ENCODE measurements around the gene KCNMA1.

The KCNMA1 gene

DNA sequence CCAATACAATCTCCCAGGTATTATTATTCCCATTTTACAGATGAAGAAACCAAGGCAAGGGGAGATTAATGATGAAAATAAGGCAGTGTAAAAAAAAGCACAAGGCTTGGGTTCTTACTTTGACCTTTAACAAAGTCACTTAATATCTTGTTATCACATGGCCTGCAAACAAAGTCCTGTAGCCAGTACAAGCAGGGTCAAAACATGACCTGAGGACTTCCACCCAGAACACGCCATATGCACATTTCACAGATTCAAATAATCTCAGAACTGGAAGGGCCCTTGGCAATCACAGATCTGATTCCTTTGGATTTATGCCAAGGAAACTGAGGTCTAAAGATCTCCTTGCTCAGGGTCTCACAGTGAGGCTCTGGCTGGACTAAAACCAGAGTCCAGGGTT, 162.1 kb downstream of the KCNMA1 start:
- DNase-seq, result no peak

DNA sequence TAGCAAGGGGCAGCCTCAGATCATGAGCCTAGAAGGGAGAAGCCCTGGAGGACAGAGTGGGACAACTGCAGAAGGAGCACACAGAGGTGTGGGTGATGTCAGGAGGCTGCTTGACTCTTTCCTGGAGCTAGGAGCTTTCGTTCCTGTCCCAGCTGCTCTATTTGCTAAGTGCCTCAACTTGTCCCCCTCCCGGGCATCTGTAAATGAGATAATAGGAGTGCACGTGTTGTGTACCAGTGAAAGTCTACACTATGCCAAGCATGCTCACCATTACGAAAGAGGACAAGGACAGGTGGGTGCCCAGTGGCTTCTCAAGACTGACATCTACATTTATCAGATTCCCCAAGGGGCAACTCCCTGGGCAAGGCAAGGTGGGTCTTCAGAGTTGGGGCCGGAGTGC, 162.7 kb downstream of the KCNMA1 start:
- no peak for DNase-seq

- DNase-seq, result no peak
Measured at GRCh38 chr10:77474386-77474785, 163.2 kb downstream of the KCNMA1 start.

DNA sequence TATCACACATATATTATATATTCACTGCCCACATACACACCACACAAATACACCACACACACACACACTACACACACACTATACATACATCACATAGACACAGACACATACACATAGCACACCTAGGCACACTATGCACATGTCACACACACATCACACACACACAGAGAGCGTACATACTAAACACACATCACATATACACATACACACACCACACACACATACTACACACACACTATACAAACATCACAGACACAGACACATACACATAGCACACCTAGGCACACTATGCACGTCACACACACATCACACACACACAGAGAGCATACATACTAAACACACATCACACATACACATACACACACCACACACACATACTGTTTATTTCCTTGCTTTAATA, 165.5 kb downstream of the KCNMA1 start:
- DNase-seq, result no peak

DNA sequence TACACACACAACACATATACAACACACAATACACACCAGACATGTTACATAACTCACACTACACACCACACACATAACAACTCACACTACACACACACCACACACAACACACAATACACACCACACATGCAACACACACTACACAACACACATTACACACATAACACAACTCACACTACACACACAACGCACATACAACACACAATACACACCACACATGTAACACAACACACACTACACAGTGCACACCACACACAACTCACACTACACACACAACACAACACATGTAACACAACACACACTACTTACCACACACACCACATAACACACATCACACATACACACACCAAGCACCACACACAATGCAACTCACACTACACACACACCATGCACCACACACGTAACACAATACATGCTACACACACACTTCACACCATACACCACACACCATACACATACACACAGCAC, 166.5 kb downstream of the KCNMA1 start:
- DNase-seq, result no peak

DNA sequence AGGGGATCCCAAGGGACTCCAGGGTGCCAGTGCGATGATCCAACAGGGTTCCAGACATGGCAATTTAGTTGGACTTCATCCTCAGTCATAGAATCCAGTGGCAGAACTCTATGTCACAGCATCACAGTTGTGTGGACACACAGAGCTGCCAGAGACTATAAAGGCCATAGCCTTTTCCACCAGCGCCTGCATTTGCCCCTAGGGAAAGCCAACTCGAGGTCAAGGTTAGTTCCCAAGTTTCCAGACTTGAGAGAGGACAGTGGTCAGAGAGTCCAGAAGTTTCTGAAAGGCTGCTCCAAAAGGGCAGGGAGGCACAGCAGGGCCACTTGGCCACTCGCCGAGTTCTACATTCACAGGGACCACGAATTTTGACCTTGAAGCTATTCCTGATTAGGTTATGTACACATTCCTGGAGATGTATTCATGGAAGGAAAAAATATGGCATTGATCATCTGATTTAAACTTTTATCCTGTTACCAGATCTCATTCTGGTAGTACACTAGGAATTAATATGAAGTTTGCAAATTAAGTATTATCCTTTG, 170.1 kb downstream of the KCNMA1 start:
- DNase-seq, result no peak

- no peak for DNase-seq
Measured at GRCh38 chr10:77463967-77464745, 173.5 kb downstream of the KCNMA1 start.

GRCh38 chr10:77463499-77463898, 174.1 kb downstream of the KCNMA1 start:
- no peak for DNase-seq

DNA sequence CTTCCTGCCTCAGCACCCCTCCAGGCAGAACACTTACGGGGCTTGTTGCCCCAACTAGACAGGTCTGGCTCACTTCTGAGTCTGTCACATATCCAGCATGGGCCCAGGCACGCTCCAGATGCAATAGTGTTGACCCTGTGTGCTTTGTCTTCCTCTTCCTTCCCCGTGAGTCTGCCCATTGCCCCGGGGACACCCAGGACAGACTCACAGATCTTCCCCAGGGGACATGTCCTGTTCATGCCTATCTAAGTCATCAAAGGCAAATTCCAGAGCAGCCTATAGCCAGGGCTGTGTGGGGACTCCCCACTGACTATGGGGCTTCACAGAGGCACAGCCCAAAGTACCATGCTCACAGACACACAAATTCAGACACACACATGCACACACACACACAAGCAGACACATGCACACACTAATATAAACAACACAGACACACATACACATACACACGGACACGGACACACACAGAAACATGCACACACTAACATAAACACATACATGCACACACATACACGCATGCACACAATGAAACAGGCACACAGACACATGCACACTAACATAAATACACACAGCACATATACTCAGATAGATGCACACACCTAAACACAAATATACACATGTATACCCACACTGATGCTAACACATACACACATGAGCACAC, 175.8 kb downstream of the KCNMA1 start:
- DNase-seq, result no peak

DNA sequence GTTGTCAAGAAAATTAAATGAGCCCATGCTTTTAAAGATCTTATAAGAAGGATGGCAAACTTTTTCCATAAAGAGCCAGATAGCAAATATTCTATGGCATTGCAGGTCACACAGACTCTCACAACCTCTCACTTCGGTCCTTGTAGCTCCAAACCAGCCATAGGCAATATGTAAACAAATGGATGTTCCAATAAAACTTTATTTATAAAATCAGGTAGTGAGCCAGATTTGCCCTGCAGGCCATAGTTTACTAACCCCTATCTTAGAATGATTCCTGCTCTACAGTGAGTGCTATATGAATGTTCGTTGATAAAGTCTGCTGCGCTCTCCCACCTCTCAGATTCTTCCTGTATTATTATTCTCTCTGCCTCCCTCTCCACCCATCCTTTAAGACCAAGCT, 177.7 kb downstream of the KCNMA1 start:
- no peak for DNase-seq

- DNase-seq, result no peak
Measured at GRCh38 chr10:77458986-77459590, 178.5 kb downstream of the KCNMA1 start.

DNA sequence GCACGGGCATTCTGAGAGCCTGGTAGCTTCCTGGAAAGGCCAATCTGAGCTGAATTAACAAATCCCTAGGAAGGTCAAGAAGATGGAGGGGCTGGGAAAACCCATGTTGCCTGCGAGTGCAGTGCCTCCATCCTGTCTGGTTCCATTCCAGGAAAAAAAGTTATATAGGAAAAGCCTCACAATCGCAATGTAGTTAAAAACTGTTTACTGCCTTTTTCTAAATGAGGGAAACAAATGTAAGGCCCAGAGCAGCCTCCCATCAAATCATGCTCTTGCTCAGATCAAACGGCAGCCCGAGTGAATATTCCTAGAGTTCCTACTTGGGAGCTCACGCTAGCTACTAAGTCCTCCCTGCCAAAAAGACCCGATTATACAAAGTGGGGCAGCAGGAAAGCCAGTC, 179.9 kb downstream of the KCNMA1 start:
- no peak for DNase-seq

DNA sequence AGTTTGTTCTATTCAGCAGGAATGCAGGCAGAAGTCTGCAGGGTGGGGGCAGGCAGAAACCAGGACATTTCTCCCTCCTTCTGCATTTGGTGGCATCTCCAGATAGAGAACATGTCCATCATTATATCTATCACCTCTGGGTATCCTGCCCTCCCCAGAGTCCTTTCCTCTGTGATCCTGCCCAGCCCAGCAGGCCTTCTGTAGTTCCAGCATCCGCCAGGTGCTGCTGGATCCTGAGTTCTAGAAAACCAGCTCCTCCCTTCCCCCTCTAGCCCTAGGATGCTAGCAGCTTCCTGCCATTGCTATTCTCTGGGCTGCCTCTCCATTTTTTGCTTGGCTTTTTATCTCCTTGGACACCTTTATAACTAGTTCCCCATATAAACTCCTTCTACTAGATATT, 180.3 kb downstream of the KCNMA1 start:
- DNase-seq, result no peak

GRCh38 chr10:77456414-77456813, 181.2 kb downstream of the KCNMA1 start:
- peak; percentile 94 for DNase-seq

DNA sequence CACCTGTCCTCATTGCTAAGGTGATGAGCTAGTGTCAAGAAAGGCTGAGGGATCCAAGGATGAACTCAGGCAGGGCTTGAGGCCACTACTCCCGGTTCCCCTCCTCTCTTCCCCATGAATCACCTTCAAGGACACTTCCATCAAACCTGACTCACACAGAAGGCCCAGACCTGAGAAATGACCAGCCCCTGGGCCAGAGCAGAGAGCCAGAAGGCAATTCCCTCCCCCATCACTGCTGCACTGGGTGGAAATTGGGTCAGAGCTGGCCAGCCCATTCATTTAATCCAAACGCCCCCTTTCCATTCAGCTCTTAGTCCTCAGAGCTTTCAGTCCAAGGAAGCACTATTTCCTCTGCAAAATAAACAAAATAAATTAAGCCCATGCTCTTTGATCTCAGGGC, 182.0 kb downstream of the KCNMA1 start:
- DNase-seq, result no peak

GRCh38 chr10:77452952-77453564, 184.6 kb downstream of the KCNMA1 start:
- no peak for DNase-seq

DNA sequence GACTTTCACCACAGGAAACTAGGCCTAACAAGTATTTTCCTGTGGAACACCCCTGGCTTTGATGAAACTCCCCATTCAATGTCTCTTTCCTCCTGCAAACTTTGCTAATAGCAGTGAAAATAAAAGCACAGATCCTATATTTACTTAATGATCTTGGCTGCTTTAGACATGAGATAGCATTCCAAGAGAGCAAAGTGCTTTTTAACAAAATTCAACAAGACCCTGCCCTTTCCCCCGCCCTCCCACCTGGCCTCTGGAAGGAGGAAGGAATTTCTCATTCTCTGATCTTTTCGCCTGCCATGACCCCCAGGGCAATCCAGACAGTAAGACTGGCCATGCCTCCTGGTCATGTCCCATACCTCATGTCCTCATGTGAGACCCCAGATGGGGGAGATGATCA, 185.7 kb downstream of the KCNMA1 start:
- DNase-seq, result no peak

GRCh38 chr10:77448226-77448625, 189.4 kb downstream of the KCNMA1 start:
- DNase-seq, result no peak

GRCh38 chr10:77446700-77447099, 190.9 kb downstream of the KCNMA1 start:
- DNase-seq, result no peak

- DNase-seq, result no peak
Measured at GRCh38 chr10:77445547-77445946, 192.1 kb downstream of the KCNMA1 start.

GRCh38 chr10:77444041-77444440, 193.6 kb downstream of the KCNMA1 start:
- no peak for DNase-seq

- no peak for DNase-seq
Measured at GRCh38 chr10:77442699-77443189, 194.9 kb downstream of the KCNMA1 start.

All from NCI-H1694 treated with DMSO at 0.1 percent for 48 hours (cell line).